H1 (cell line): ENCODE measurements around the gene MS4A15. TPM values are rescaled to one million over a fixed set of nuclear protein-coding genes. Genes with fewer than 3 reads are reported as not detected.

Source experiments
- CBX5 ChIP-seq: fragments of 300-800, 300-1000 bp; sonication (generic); IDR thresholded peaks from 2 replicates; pipeline ENCODE4 v1.7.1; 2016; ENCODE audit warnings: antibody characterized with exemption, low read length, low read depth
- CHD7 ChIP-seq: fragments of 300-600 bp; sonication (generic); IDR thresholded peaks from 2 replicates; pipeline ENCODE4 v1.7.1; 2012; ENCODE audit warnings: low read length, moderate library complexity, mild to moderate bottlenecking, inconsistent platforms; ENCODE audit not compliant: insufficient replicate concordance
- CTBP2 ChIP-seq: IDR thresholded peaks from 2 replicates; pipeline ENCODE4 v1.7.0; 2011; ENCODE audit warnings: borderline replicate concordance, mild to moderate bottlenecking, moderate library complexity, mixed read lengths, low read length; ENCODE audit not compliant: insufficient read depth, insufficient read length
- MAX ChIP-seq: IDR thresholded peaks from 2 replicates; pipeline ENCODE4 v1.6.1; 2012; ENCODE audit warnings: inconsistent platforms
- polyA plus RNA-seq, 7 experiments: library from polyadenylated mRNA; depleted of rRNA in 3 of 7; stranded (reverse) in 5 of 7; unstranded in 2 of 7; fragments of >200 nt in 5 of 7; fragments of 200-250 nt in 2 of 7; gene quantifications; 1 replicate in 5 of 7; 2 replicates in 1 of 7; 4 replicates in 1 of 7; pipeline versions ENCODE4 v1.2.1 to v1.2.3, GENCODE V29; 2011 to 2013; ENCODE audit warnings: missing spikeins in 2 of 7, mixed read lengths in 2 of 7
- total RNA-seq: library from RNA; stranded (reverse); fragmentation: NEBNext Ultra II Directional; extraction: Animal tissue kit (Norgen Biotek cat#: 25700); gene quantifications from 2 replicates; pipeline ENCODE4 v1.2.1, GENCODE V29; 2021

The MS4A15 gene
- total and polyA plus RNA-seq, 2 of the 8 experiments (the other 6 are each of a cell fraction or from before 2014, with no cell fraction given), result 0.15 to 0.17 TPM

GRCh38 chr11:60790726-60791125 is 34.1 kb downstream of the MS4A15 start (continued):
- TF ChIP-seq CHD7 (no peak), MAX (no peak), CBX5 (no peak), CTBP2 (no peak)
- TF ChIP-seq, all 59 proteins: peak for 0
